ENCODE results near the gene NUFIP2. TPM values are rescaled to one million over a fixed set of nuclear protein-coding genes. Genes with fewer than 3 reads are reported as not detected.

The NUFIP2 gene
- total and polyA plus RNA-seq, 4 donors: 10.2 to 71.6 (median 29.6) TPM

DNA sequence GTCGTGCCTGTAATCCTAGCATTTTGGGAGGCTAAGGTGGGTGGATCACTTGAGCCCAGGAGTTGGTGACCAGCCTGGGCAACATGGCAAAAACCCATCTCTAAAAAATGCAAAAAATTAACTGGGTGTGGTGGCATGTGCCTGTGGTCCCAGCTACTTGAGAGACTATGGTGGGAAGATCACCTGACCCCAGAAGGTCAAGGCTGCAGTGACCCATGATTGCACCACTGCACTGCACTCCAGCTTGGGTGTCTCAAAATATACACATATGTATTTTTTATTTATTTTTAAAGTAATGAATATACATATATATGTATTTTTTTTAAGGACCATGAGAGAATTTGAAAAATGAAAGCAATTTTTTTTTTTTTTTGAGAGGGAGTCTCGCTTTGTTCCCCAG is 5.1 kb upstream of the NUFIP2 start:
- TF ChIP-seq, protein P1, sequence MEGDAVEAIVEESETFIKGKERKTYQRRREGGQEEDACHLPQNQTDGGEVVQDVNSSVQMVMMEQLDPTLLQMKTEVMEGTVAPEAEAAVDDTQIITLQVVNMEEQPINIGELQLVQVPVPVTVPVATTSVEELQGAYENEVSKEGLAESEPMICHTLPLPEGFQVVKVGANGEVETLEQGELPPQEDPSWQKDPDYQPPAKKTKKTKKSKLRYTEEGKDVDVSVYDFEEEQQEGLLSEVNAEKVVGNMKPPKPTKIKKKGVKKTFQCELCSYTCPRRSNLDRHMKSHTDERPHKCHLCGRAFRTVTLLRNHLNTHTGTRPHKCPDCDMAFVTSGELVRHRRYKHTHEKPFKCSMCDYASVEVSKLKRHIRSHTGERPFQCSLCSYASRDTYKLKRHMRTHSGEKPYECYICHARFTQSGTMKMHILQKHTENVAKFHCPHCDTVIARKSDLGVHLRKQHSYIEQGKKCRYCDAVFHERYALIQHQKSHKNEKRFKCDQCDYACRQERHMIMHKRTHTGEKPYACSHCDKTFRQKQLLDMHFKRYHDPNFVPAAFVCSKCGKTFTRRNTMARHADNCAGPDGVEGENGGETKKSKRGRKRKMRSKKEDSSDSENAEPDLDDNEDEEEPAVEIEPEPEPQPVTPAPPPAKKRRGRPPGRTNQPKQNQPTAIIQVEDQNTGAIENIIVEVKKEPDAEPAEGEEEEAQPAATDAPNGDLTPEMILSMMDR (IDR thresholded peaks at IDR 0.05; ENCODE audit: control extremely low read depth, extremely low read depth): no peak
- 87 to 92% methylated on average over 2 of the region's 2 CpGs for whole genome bisulfite sequencing, 2 donors
- Histone ChIP-seq H3K9me3 (ENCODE audit: control insufficient read depth in 4 of 4, insufficient read depth in 3 of 4, low read length in 3 of 4) (no peaks in the 10 kb centered on the region), H3K9ac (ENCODE audit: insufficient read depth in 1 of 2, low read length in 2 of 2) (no peak overlapping the region), H3K4me1 (ENCODE audit: control insufficient read depth in 5 of 5, insufficient read depth in 5 of 5, low read length in 5 of 5) (peaks cover 0 to 6% (median 0%) of the 10 kb centered on the region in 5 donors), H3K27me3 (ENCODE audit: control insufficient read depth in 3 of 3, insufficient read depth in 3 of 3, low read length in 2 of 3) (no peaks in the 10 kb centered on the region), H3K27ac (ENCODE audit: low read depth in 1 of 2, low read length in 1 of 2) (no peak overlapping the region), H3K36me3 (ENCODE audit: control insufficient read depth in 4 of 4, insufficient read depth in 4 of 4, low read length in 4 of 4) (no peaks in the 10 kb centered on the region), H3K4me3 (no peak overlapping the region)
- DNase-seq: no peak
- no peak for ATAC-seq (ENCODE audit: insufficient read depth, low FRiP score)

DNA sequence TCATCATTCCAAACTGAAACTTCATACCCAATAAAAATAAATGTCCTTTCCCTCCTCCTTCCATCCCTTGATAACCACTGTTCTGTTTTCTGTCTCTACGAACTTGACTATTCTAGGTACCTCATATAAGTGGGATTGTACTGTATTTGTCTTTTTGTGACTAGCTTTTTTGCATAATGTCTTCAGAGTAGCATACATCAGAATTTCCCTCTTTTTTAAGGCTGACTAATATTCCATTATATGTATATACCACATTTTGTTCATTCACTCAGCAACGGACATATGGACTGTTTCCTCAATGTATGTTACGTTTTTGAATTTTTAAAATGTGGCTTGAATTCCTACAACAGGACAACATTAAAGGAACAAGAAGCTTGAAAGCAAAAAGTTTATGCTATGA is 1.5 kb upstream of the NUFIP2 start:
- no peak overlapping the region for H3K9ac ChIP-seq (ENCODE audit: insufficient read depth in 1 of 2, low read length in 2 of 2)
- no peak overlapping the region for H3K4me3 ChIP-seq
- DNase-seq (no peak), ATAC-seq (ENCODE audit: insufficient read depth, low FRiP score) (no peak)
- no peaks in the 10 kb centered on the region for H3K27me3 ChIP-seq (ENCODE audit: control insufficient read depth in 3 of 3, insufficient read depth in 3 of 3, low read length in 2 of 3)
- no peaks in the 10 kb centered on the region for H3K9me3 ChIP-seq (ENCODE audit: control insufficient read depth in 4 of 4, insufficient read depth in 3 of 4, low read length in 3 of 4)
- TF ChIP-seq, protein P1 (IDR thresholded peaks at IDR 0.05; ENCODE audit: control extremely low read depth, extremely low read depth): no peak
- no peaks in the 10 kb centered on the region for H3K36me3 ChIP-seq (ENCODE audit: control insufficient read depth in 4 of 4, insufficient read depth in 4 of 4, low read length in 4 of 4)
- WGBS, 2 donors: 92 to 95% methylated on average over 3 of the region's 3 CpGs
- H3K27ac ChIP-seq (ENCODE audit: low read depth in 1 of 2, low read length in 1 of 2): no peak overlapping the region
- peaks cover 0 to 23% (median 7%) of the 10 kb centered on the region in 5 donors for H3K4me1 ChIP-seq (ENCODE audit: control insufficient read depth in 5 of 5, insufficient read depth in 5 of 5, low read length in 5 of 5)

DNA sequence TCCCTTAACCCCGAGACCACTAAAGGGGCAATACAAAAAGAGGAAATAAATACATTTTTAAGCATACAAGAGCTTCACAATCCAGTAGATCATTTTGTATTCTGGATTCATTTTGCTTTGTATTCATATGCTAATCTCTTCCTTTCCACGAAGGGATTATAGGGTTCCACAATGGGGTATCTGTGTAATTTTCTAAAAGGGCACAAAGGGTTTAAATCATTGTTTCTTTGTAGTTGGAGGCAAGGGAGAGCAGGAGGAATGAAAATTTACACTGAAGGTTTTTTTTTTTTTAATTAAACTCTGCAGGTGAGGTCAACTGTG is 592 bp upstream of the NUFIP2 start:
- Histone ChIP-seq H3K9me3 (ENCODE audit: control insufficient read depth in 4 of 4, insufficient read depth in 3 of 4, low read length in 3 of 4) (no peaks in the 10 kb centered on the region), H3K4me1 (ENCODE audit: control insufficient read depth in 5 of 5, insufficient read depth in 5 of 5, low read length in 5 of 5) (peaks cover 0 to 25% (median 7%) of the 10 kb centered on the region in 5 donors), H3K36me3 (ENCODE audit: control insufficient read depth in 4 of 4, insufficient read depth in 4 of 4, low read length in 4 of 4) (peaks cover 0 to 4% (median 1%) of the 10 kb centered on the region in 4 donors), H3K27ac (ENCODE audit: low read depth in 1 of 2, low read length in 1 of 2) (peak overlapping the region; percentile 93 to 96), H3K4me3 (no peak overlapping the region), H3K27me3 (ENCODE audit: control insufficient read depth in 3 of 3, insufficient read depth in 3 of 3, low read length in 2 of 3) (no peaks in the 10 kb centered on the region), H3K9ac (ENCODE audit: insufficient read depth in 1 of 2, low read length in 2 of 2) (peak overlapping the region; percentile 75 to 93)
- 0% methylated on average over 2 of the region's 2 CpGs for WGBS, 2 donors
- no peak for DNase-seq
- TF ChIP-seq, protein P1 (IDR thresholded peaks at IDR 0.05; ENCODE audit: control extremely low read depth, extremely low read depth): no peak
- no peak for ATAC-seq (ENCODE audit: insufficient read depth, low FRiP score)

Data from lung (tissue), 12 donors.